ENCODE data around the gene LEFTY1.
"Not testable (repeated sequence)": the region's sequence is repeated elsewhere in the genome, so short reads cannot be mapped to it uniquely, and the experiment has no call there.

LEFTY1 gene

DNA sequence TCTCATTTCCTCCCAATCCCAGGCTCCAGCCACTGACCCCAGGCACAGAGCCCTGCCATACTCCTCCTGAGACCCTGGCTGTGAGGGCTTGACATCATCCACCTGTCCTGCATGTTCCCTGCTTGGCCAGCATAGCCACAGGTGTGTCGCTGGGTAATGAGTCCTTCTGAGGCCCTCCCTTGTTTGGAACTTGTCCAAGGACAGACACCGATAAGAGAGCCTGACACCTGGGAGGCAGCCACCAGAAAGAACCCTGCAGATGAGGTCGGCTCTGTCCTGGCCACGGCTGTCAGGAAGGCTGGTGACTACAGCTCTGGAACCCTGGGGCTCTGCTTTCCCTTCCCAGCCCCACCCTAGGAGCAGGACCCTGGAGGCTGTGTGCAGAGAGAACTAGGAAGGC is 41.3 kb downstream of the LEFTY1 start:
- DNase-seq: no peak

GRCh38 chr1:225846331-225847310 is 42.3 kb downstream of the LEFTY1 start:
- DNase-seq: no peak

DNA sequence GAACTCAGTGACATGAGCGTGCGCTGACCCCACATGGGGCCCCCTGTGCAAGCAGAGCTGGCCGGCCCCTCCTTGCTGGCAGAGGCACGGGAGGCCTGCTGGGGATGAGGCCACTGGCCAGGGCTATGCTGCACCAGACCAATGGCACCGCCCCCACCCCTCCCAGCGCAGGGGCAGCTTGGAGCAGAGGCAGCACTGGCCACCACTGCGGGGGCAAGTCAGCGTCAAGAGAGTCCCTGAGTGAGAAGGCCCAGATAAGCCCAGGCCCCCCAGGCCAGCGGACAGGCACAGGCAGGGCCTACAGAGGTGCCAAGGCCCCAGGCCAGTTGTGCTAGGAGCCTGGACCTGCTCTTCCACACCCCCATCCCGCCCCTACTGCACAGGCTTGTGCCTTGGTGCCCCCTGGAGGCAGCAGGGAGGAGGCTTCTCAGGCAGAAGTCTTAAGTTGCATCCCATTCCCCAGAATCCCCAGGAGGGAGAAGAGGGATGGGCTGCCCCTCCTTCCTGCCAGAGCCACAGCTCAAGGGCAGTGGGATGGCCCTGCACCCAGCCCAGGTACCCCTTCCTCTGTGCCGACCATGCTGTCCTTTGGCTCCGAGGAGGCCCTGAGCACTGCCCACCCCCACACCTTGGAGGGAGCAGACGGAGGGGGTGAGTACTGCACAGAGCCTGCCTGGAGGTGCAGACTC is 43.2 kb downstream of the LEFTY1 start:
- peak; percentile 96 for DNase-seq

DNA sequence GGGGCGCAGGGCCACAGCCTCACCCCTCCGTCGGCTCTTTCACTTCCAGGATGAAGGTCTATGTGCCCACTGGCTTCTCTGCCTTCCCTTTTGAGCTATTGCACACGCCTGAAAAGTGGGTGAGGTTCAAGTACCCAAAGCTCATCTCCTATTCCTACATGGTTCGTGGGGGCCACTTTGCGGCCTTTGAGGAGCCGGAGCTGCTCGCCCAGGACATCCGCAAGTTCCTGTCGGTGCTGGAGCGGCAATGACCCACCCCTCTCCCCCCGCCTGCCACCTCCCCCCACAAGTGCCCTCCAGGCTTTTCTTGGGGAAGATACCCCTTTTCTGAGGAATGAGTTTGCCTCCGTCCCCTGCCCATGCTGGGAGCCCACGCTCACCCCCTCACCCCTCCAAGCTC is 43.8 kb downstream of the LEFTY1 start:
- no peak for DNase-seq

DNA sequence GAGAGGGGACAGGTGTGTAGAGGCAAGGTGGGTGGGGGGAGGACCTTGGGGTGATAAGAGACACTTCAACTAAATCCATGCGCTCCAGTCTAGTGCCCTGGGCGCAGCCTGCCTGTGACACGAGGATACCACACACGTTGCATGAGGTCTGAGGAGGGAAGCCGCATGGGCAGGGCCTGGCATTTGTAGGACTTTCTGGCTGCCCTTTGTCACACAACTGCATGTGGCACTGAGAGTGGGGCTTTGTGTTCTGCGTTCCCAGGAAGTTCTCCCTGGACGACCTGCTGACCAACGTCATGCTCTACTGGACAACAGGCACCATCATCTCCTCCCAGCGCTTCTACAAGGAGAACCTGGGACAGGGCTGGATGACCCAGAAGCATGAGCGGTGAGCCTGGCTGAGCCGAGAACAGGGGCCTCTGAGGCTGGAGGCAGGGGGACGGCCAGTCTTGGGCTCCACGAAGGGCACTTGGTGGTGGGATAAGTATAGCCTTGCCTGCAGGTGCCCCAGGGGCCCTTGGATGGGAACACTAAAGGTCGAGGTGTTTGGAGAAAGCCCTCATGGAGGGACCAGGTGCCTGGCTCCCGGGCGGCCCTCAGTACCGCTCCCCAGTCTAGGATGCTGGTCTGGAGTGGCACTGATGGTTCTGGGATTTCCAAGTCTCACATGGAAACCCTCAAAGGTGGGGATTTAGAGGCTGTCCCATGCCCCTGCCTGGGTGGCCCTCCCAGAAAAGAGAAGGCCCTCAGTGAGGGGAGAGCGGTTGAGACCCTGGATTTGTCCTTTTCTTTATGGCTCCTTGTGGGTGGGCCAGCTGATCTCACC is 44.5 kb downstream of the LEFTY1 start:
- DNase-seq: no peak

GRCh38 chr1:225843426-225843795 is 45.5 kb downstream of the LEFTY1 start:
- DNase-seq: no peak

- DNase-seq: peak; percentile 52
Measured at GRCh38 chr1:225842788-225843425, 46.0 kb downstream of the LEFTY1 start.

DNA sequence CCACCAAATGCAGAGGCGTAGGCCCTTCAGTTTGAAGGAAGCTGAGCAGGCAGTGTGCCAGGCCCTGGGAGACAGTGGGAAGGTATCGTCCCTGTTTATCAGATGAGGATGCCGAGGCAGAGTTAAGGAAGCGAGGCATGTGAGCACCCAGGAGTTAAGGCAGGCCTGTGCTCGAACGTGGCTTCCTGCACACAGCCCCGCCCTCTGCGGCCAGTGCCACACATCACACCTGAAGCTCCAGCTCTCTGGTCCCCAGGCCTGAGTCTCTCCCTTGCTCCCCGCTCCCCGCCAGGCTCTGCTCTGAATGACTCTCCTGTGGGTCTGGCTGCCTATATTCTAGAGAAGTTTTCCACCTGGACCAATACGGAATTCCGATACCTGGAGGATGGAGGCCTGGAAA is 46.9 kb downstream of the LEFTY1 start:
- DNase-seq: peak; percentile 52

- no peak for DNase-seq
Measured at GRCh38 chr1:225840713-225841112, 48.2 kb downstream of the LEFTY1 start.

GRCh38 chr1:225840223-225840610 is 48.7 kb downstream of the LEFTY1 start:
- no peak for DNase-seq

- no peak for DNase-seq
Measured at GRCh38 chr1:225838793-225839192, 50.2 kb downstream of the LEFTY1 start.

GRCh38 chr1:225836296-225836695 is 52.6 kb downstream of the LEFTY1 start:
- not testable (repeated sequence) for DNase-seq
